GM23338 (cell line): ENCODE data around the gene UNC93B1. TPM values are rescaled to one million over a fixed set of nuclear protein-coding genes. Genes with fewer than 3 reads are reported as not detected.

Source experiments
- ATAC-seq: fragments of 200-7000 bp; cut with Tn5 transposase; 3 replicates; pipeline ENCODE4 v1.9.1; 2020
- DNase-seq: peaks from one replicate; pipeline ENCODE4 v3.0.0-alpha.2; 2015; ENCODE audit warnings: low spot score
- H2AFZ ChIP-seq: fragments of 200-600 bp; sonication (generic); 2 replicates; pipeline ENCODE4 v1.8.0; 2016; ENCODE audit warnings: antibody characterized with exemption, mild to moderate bottlenecking, moderate library complexity
- H3F3A ChIP-seq: fragments of 200-600 bp; sonication (generic); replicated peaks from 2 replicates; pipeline ENCODE4 v1.8.0; 2017; ENCODE audit warnings: antibody characterized with exemption, mixed run types, low read depth
- H3K27ac ChIP-seq: fragments of 200-600 bp; sonication (generic); 2 replicates; pipeline ENCODE4 v1.6.1; 2016; ENCODE audit warnings: low read depth
- H3K27me3 ChIP-seq: fragments of 200-600 bp; sonication (generic); 2 replicates; pipeline ENCODE4 v1.8.0; 2016; ENCODE audit warnings: mild to moderate bottlenecking, mixed run types, moderate library complexity; ENCODE audit not compliant: insufficient read depth
- H3K36me3 ChIP-seq: fragments of 200-600 bp; sonication (generic); 2 replicates; pipeline ENCODE4 v1.8.0; 2016; ENCODE audit warnings: mild to moderate bottlenecking; ENCODE audit not compliant: insufficient read depth
- H3K4me1 ChIP-seq: fragments of 200-600 bp; sonication (generic); 2 replicates; pipeline ENCODE4 v1.8.0; 2016; ENCODE audit warnings: mild to moderate bottlenecking, moderate library complexity; ENCODE audit not compliant: insufficient read depth
- H3K4me2 ChIP-seq: fragments of 200-600 bp; sonication (generic); 2 replicates; pipeline ENCODE4 v1.7.1; 2017; ENCODE audit warnings: mixed run types
- H3K4me3 ChIP-seq: fragments of 200-600 bp; sonication (generic); 2 replicates; pipeline ENCODE4 v1.6.1; 2016; ENCODE audit warnings: mixed run types
- H3K79me2 ChIP-seq: fragments of 200-600 bp; sonication (generic); replicated peaks from 2 replicates; pipeline ENCODE4 v1.8.0; 2017; ENCODE audit warnings: mild to moderate bottlenecking; ENCODE audit not compliant: insufficient read depth
- H3K9me2 ChIP-seq: fragments of 200-600 bp; sonication (generic); 2 replicates; pipeline ENCODE4 v1.8.0; 2017; ENCODE audit not compliant: insufficient read depth
- H4K20me1 ChIP-seq: fragments of 200-600 bp; sonication (generic); replicated peaks from 2 replicates; pipeline ENCODE4 v1.8.0; 2017; ENCODE audit warnings: mild to moderate bottlenecking; ENCODE audit not compliant: insufficient read depth
- H3K27ac Mint-ChIP-seq: 2 replicates; pipeline ENCODE4 v1.8.0; 2020; ENCODE audit warnings: inconsistent platforms, mild to moderate bottlenecking, moderate library complexity, mixed read lengths
- H3K27me3 Mint-ChIP-seq: 3 replicates; pipeline ENCODE4 v1.8.0; 2022; ENCODE audit warnings: low read depth, mild to moderate bottlenecking, moderate library complexity, mixed read lengths, inconsistent platforms; ENCODE audit not compliant: insufficient read depth, poor library complexity
- H3K36me3 Mint-ChIP-seq: 3 replicates; pipeline ENCODE4 v1.8.0; 2021; ENCODE audit warnings: low read depth, mild to moderate bottlenecking, inconsistent platforms, moderate library complexity, mixed read lengths
- H3K4me1 Mint-ChIP-seq: 3 replicates; pipeline ENCODE4 v1.8.0; 2020; ENCODE audit warnings: mild to moderate bottlenecking, inconsistent platforms, mixed read lengths
- H3K4me3 Mint-ChIP-seq: 3 replicates; pipeline ENCODE4 v1.8.0; 2021; ENCODE audit warnings: moderate library complexity, mild to moderate bottlenecking, inconsistent platforms, mixed read lengths
- H3K9me3 Mint-ChIP-seq: 3 replicates; pipeline ENCODE4 v1.8.0; 2020; ENCODE audit warnings: moderate library complexity, mild to moderate bottlenecking, inconsistent platforms, mixed read lengths
- CREB1 ChIP-seq: fragments of 250-450 bp; sonication (Bioruptor Pico); IDR thresholded peaks from 2 replicates; pipeline ENCODE4 v1.5.0; 2020; ENCODE audit warnings: low read depth, mild to moderate bottlenecking, moderate library complexity
- EZH2 ChIP-seq: fragments of 200-600 bp; sonication (generic); IDR thresholded peaks from one replicate; pipeline ENCODE4 v1.8.0; 2017; ENCODE audit warnings: antibody characterized with exemption, mild to moderate bottlenecking, low read depth; ENCODE audit not compliant: unreplicated experiment
- EZH2phosphoT487 ChIP-seq: fragments of 200-600 bp; sonication (generic); IDR thresholded peaks from one replicate; pipeline ENCODE4 v1.8.1; 2018; ENCODE audit warnings: antibody characterized with exemption; ENCODE audit not compliant: unreplicated experiment
- JUNB ChIP-seq: IDR thresholded peaks from one replicate; pipeline ENCODE4 v1.6.1; 2016; ENCODE audit warnings: antibody characterized with exemption; ENCODE audit not compliant: unreplicated experiment
- NANOG ChIP-seq: IDR thresholded peaks from 2 replicates; pipeline ENCODE4 v1.6.1; 2016; ENCODE audit warnings: antibody characterized with exemption, borderline replicate concordance
- POLR2AphosphoS5 ChIP-seq: IDR thresholded peaks from 2 replicates; pipeline ENCODE4 v1.6.1; 2016; ENCODE audit warnings: antibody characterized with exemption, low read depth
- STAT1 ChIP-seq: IDR thresholded peaks from one replicate; pipeline ENCODE4 v1.6.1; 2016; ENCODE audit warnings: antibody characterized with exemption; ENCODE audit not compliant: unreplicated experiment
- ZNF114 ChIP-seq: fragments of 250-450 bp; sonication (Bioruptor Pico); IDR thresholded peaks from 2 replicates; pipeline ENCODE4 v1.5.0; 2020; ENCODE audit warnings: mild to moderate bottlenecking, moderate library complexity
- ZNF331 ChIP-seq: fragments of 250-450 bp; sonication (Bioruptor Pico); IDR thresholded peaks from 2 replicates; pipeline ENCODE4 v1.5.0; 2020; ENCODE audit warnings: low read depth, mild to moderate bottlenecking, moderate library complexity
- polyA plus RNA-seq: library from polyadenylated mRNA; unstranded; fragments of >200 nt; fragmentation: Nextera tagmentation; extraction: Ambion mirVana; gene quantifications from 2 replicates; pipeline ENCODE4 v1.2.1, GENCODE V29; 2016
- total RNA-seq: library from RNA; depleted of rRNA; stranded (reverse); fragments of >200 nt; shearing (Covaris generic); gene quantifications from 2 replicates; pipeline ENCODE4 v1.2.3, GENCODE V29; 2014
- TF ChIP-seq, protein P1 (sequence below), 2 experiments: fragments of 200-600 bp in 1 of 2; sonication (generic) in 1 of 2; conservative IDR thresholded peaks; 2 replicates each; pipeline versions ENCODE4 v1.5.1 to v1.6.1; 2016 to 2017; ENCODE audit warnings: antibody characterized with exemption in 2 of 2, low read depth in 2 of 2, mild to moderate bottlenecking in 2 of 2, moderate library complexity in 1 of 2
- TF ChIP-seq, protein P2 (sequence below): IDR thresholded peaks from 2 replicates; pipeline ENCODE4 v1.6.1; 2016; ENCODE audit warnings: antibody characterized with exemption
- TF ChIP-seq, protein P3 (sequence below): IDR thresholded peaks from one replicate; pipeline ENCODE4 v1.6.1; 2018; ENCODE audit warnings: antibody characterized with exemption; ENCODE audit not compliant: unreplicated experiment
- TF ChIP-seq, protein P4 (sequence below): fragments of 250-450 bp; sonication (Bioruptor Pico); IDR thresholded peaks from 2 replicates; pipeline ENCODE4 v1.5.0; 2020; ENCODE audit warnings: mild to moderate bottlenecking, moderate library complexity

The UNC93B1 gene
- total and polyA plus RNA-seq, 2 experiments from 2014 or later: 16.2 to 34.4 TPM

DNA sequence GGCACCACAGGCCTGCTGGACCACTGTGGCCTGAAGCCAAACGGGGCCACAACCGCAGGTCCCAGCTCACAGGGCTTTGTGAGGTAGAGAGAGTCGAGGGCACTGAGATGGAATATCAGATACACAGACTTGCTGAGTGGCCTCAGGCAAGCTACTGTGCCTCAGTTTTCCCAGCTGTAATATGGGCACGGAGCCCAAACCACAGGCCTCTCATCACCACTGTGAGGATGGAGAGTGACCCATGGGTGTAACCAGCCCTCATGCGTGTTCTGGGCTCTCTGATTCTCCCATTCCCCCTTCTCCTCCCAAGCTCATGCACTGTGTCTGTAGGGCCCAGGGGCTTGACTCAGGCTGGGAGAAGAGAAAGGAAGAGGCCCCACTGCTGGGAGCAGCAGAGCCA, 4.2 kb downstream of the UNC93B1 start:
- H3K9me2 ChIP-seq: no peaks in the 10 kb centered on the region
- H3K27me3 Mint-ChIP-seq: peaks cover 7% of the 10 kb centered on the region
- H3K27ac Mint-ChIP-seq: no peak overlapping the region
- H3K27me3 ChIP-seq: no peaks in the 10 kb centered on the region
- H3K4me1 Mint-ChIP-seq: peaks cover 13% of the 10 kb centered on the region
- H3K4me1 ChIP-seq: peaks cover 8% of the 10 kb centered on the region
- H2AFZ ChIP-seq: no peak overlapping the region
- DNase-seq (no peak), ATAC-seq (no peak)
- H3K36me3 Mint-ChIP-seq: no peaks in the 10 kb centered on the region; the same call in 2 of the 3 replicates
- no peaks in the 10 kb centered on the region for H3K79me2 ChIP-seq
- H3K27ac ChIP-seq: no peak overlapping the region
- H3K9me3 Mint-ChIP-seq: no peaks in the 10 kb centered on the region
- H3K36me3 ChIP-seq: no peaks in the 10 kb centered on the region
- no peak for TF ChIP-seq NANOG
- TF ChIP-seq STAT1: no peak
- no peak for TF ChIP-seq CREB1 (CRISPR knock-in tag)
- TF ChIP-seq EZH2phosphoT487: no peak
- TF ChIP-seq JUNB: no peak
- TF ChIP-seq, protein P1, sequence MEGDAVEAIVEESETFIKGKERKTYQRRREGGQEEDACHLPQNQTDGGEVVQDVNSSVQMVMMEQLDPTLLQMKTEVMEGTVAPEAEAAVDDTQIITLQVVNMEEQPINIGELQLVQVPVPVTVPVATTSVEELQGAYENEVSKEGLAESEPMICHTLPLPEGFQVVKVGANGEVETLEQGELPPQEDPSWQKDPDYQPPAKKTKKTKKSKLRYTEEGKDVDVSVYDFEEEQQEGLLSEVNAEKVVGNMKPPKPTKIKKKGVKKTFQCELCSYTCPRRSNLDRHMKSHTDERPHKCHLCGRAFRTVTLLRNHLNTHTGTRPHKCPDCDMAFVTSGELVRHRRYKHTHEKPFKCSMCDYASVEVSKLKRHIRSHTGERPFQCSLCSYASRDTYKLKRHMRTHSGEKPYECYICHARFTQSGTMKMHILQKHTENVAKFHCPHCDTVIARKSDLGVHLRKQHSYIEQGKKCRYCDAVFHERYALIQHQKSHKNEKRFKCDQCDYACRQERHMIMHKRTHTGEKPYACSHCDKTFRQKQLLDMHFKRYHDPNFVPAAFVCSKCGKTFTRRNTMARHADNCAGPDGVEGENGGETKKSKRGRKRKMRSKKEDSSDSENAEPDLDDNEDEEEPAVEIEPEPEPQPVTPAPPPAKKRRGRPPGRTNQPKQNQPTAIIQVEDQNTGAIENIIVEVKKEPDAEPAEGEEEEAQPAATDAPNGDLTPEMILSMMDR (conservative IDR thresholded peaks at IDR 0.05; ENCODE audit: low read depth in 2 of 2): no peak
- TF ChIP-seq ZNF331: no peak
- no peak for TF ChIP-seq ZNF114 (CRISPR knock-in tag)
- TF ChIP-seq, protein P2, sequence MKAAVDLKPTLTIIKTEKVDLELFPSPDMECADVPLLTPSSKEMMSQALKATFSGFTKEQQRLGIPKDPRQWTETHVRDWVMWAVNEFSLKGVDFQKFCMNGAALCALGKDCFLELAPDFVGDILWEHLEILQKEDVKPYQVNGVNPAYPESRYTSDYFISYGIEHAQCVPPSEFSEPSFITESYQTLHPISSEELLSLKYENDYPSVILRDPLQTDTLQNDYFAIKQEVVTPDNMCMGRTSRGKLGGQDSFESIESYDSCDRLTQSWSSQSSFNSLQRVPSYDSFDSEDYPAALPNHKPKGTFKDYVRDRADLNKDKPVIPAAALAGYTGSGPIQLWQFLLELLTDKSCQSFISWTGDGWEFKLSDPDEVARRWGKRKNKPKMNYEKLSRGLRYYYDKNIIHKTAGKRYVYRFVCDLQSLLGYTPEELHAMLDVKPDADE: no peak
- TF ChIP-seq POLR2AphosphoS5: no peak
- TF ChIP-seq, protein P3, sequence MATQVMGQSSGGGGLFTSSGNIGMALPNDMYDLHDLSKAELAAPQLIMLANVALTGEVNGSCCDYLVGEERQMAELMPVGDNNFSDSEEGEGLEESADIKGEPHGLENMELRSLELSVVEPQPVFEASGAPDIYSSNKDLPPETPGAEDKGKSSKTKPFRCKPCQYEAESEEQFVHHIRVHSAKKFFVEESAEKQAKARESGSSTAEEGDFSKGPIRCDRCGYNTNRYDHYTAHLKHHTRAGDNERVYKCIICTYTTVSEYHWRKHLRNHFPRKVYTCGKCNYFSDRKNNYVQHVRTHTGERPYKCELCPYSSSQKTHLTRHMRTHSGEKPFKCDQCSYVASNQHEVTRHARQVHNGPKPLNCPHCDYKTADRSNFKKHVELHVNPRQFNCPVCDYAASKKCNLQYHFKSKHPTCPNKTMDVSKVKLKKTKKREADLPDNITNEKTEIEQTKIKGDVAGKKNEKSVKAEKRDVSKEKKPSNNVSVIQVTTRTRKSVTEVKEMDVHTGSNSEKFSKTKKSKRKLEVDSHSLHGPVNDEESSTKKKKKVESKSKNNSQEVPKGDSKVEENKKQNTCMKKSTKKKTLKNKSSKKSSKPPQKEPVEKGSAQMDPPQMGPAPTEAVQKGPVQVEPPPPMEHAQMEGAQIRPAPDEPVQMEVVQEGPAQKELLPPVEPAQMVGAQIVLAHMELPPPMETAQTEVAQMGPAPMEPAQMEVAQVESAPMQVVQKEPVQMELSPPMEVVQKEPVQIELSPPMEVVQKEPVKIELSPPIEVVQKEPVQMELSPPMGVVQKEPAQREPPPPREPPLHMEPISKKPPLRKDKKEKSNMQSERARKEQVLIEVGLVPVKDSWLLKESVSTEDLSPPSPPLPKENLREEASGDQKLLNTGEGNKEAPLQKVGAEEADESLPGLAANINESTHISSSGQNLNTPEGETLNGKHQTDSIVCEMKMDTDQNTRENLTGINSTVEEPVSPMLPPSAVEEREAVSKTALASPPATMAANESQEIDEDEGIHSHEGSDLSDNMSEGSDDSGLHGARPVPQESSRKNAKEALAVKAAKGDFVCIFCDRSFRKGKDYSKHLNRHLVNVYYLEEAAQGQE: no peak
- TF ChIP-seq EZH2: no peak
- TF ChIP-seq, protein P4, sequence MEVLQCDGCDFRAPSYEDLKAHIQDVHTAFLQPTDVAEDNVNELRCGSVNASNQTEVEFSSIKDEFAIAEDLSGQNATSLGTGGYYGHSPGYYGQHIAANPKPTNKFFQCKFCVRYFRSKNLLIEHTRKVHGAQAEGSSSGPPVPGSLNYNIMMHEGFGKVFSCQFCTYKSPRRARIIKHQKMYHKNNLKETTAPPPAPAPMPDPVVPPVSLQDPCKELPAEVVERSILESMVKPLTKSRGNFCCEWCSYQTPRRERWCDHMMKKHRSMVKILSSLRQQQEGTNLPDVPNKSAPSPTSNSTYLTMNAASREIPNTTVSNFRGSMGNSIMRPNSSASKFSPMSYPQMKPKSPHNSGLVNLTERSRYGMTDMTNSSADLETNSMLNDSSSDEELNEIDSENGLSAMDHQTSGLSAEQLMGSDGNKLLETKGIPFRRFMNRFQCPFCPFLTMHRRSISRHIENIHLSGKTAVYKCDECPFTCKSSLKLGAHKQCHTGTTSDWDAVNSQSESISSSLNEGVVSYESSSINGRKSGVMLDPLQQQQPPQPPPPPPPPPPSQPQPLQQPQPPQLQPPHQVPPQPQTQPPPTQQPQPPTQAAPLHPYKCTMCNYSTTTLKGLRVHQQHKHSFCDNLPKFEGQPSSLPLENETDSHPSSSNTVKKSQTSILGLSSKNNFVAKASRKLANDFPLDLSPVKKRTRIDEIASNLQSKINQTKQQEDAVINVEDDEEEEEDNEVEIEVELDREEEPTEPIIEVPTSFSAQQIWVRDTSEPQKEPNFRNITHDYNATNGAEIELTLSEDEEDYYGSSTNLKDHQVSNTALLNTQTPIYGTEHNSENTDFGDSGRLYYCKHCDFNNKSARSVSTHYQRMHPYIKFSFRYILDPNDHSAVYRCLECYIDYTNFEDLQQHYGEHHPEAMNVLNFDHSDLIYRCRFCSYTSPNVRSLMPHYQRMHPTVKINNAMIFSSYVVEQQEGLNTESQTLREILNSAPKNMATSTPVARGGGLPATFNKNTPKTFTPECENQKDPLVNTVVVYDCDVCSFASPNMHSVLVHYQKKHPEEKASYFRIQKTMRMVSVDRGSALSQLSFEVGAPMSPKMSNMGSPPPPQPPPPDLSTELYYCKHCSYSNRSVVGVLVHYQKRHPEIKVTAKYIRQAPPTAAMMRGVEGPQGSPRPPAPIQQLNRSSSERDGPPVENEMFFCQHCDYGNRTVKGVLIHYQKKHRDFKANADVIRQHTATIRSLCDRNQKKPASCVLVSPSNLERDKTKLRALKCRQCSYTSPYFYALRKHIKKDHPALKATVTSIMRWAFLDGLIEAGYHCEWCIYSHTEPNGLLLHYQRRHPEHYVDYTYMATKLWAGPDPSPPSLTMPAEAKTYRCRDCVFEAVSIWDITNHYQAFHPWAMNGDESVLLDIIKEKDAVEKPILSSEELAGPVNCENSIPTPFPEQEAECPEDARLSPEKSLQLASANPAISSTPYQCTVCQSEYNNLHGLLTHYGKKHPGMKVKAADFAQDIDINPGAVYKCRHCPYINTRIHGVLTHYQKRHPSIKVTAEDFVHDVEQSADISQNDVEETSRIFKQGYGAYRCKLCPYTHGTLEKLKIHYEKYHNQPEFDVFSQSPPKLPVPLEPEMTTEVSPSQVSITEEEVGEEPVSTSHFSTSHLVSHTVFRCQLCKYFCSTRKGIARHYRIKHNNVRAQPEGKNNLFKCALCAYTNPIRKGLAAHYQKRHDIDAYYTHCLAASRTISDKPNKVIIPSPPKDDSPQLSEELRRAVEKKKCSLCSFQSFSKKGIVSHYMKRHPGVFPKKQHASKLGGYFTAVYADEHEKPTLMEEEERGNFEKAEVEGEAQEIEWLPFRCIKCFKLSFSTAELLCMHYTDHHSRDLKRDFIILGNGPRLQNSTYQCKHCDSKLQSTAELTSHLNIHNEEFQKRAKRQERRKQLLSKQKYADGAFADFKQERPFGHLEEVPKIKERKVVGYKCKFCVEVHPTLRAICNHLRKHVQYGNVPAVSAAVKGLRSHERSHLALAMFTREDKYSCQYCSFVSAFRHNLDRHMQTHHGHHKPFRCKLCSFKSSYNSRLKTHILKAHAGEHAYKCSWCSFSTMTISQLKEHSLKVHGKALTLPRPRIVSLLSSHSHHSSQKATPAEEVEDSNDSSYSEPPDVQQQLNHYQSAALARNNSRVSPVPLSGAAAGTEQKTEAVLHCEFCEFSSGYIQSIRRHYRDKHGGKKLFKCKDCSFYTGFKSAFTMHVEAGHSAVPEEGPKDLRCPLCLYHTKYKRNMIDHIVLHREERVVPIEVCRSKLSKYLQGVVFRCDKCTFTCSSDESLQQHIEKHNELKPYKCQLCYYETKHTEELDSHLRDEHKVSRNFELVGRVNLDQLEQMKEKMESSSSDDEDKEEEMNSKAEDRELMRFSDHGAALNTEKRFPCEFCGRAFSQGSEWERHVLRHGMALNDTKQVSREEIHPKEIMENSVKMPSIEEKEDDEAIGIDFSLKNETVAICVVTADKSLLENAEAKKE (CRISPR knock-in tag): no peak
- H3K4me3 ChIP-seq: no peak overlapping the region
- no peak overlapping the region for H3K4me3 Mint-ChIP-seq
- no peaks in the 10 kb centered on the region for H4K20me1 ChIP-seq
- H3K4me2 ChIP-seq: no peak overlapping the region
- H3F3A ChIP-seq: peaks cover 5% of the 10 kb centered on the region; the same call in 1 of the 2 replicates
